RWPE2 (cell line): Measurements from ENCODE around the gene CWF19L2.

Experiments
- ATAC-seq: fragments of 200-7000 bp; cut with Tn5 transposase; 3 replicates; pipeline ENCODE4 v1.9.1; 2021; ENCODE audit warnings: low read depth
- DNase-seq: peaks from one replicate; pipeline ENCODE4 v3.0.0-alpha.2; 2020; ENCODE audit warnings: low spot score
- H3K27ac ChIP-seq: fragments of 450-650 bp; 2 replicates; pipeline ENCODE4 v1.5.1; 2017; ENCODE audit warnings: mild to moderate bottlenecking; ENCODE audit not compliant: poor library complexity, severe bottlenecking
- H3K27me3 ChIP-seq: fragments of 250-450 bp; sonication (Bioruptor Pico); 2 replicates; pipeline ENCODE4 v1.5.1; 2021; ENCODE audit warnings: mild to moderate bottlenecking, moderate library complexity; ENCODE audit not compliant: insufficient read depth, poor library complexity, severe bottlenecking
- H3K36me3 ChIP-seq: fragments of 250-450 bp; sonication (Bioruptor Pico); 2 replicates; pipeline ENCODE4 v1.5.1; 2020; ENCODE audit warnings: low read depth, mild to moderate bottlenecking, moderate library complexity
- H3K4me1 ChIP-seq: fragments of 250-450 bp; sonication (Bioruptor Pico); 2 replicates; pipeline ENCODE4 v1.5.1; 2021; ENCODE audit warnings: mild to moderate bottlenecking, moderate library complexity; ENCODE audit not compliant: insufficient read depth, poor library complexity, severe bottlenecking
- H3K4me3 ChIP-seq: fragments of 250-450 bp; sonication (Bioruptor Pico); 2 replicates; pipeline ENCODE4 v1.5.1; 2021; ENCODE audit warnings: mild to moderate bottlenecking, moderate library complexity; ENCODE audit not compliant: severe bottlenecking
- H3K9me3 ChIP-seq: fragments of 250-450 bp; sonication (Bioruptor Pico); 2 replicates; pipeline ENCODE4 v1.5.1; 2021; ENCODE audit warnings: mild to moderate bottlenecking, moderate library complexity; ENCODE audit not compliant: severe bottlenecking
- CTCF ChIP-seq: fragments of 450-650 bp; IDR thresholded peaks from one replicate; pipeline ENCODE4 v1.5.1; 2017; ENCODE audit warnings: mild to moderate bottlenecking, moderate library complexity; ENCODE audit not compliant: poor library complexity, severe bottlenecking

The CWF19L2 gene

GRCh38 chr11:107496011-107496410 lies 38.4 kb upstream of the CWF19L2 start:
- ATAC-seq (peak; percentile 48; the same call in 1 of the 3 replicates), DNase-seq (no peak)
- no peaks in the 10 kb centered on the region for H3K9me3 ChIP-seq
- peak overlapping the region; percentile 31 for H3K27ac ChIP-seq
- no peaks in the 10 kb centered on the region for H3K27me3 ChIP-seq
- no peak overlapping the region for H3K4me3 ChIP-seq
- no peak for TF ChIP-seq CTCF
- H3K4me1 ChIP-seq, result peaks cover 24% of the 10 kb centered on the region
- H3K36me3 ChIP-seq, result no peaks in the 10 kb centered on the region

GRCh38 chr11:107494055-107494454 lies 36.4 kb upstream of the CWF19L2 start:
- no peak for TF ChIP-seq CTCF
- Histone ChIP-seq H3K4me1 (peaks cover 24% of the 10 kb centered on the region), H3K27me3 (no peaks in the 10 kb centered on the region), H3K27ac (peak overlapping the region; percentile 60), H3K36me3 (no peaks in the 10 kb centered on the region), H3K9me3 (no peaks in the 10 kb centered on the region), H3K4me3 (no peak overlapping the region)
- ATAC-seq (no peak), DNase-seq (no peak)

- ATAC-seq (peak; percentile 96), DNase-seq (peak; percentile 67)
- no peak overlapping the region for H3K4me3 ChIP-seq
- no peaks in the 10 kb centered on the region for H3K27me3 ChIP-seq
- TF ChIP-seq CTCF, result no peak
- no peaks in the 10 kb centered on the region for H3K9me3 ChIP-seq
- H3K36me3 ChIP-seq, result no peaks in the 10 kb centered on the region
- H3K4me1 ChIP-seq, result peaks cover 24% of the 10 kb centered on the region
- H3K27ac ChIP-seq, result peak overlapping the region; percentile 60
Observed at GRCh38 chr11:107493117-107493516, 35.5 kb upstream of the CWF19L2 start.

- DNase-seq (no peak), ATAC-seq (no peak)
- Histone ChIP-seq H3K9me3 (no peaks in the 10 kb centered on the region), H3K36me3 (no peaks in the 10 kb centered on the region), H3K27me3 (no peaks in the 10 kb centered on the region), H3K27ac (no peak overlapping the region), H3K4me1 (peaks cover 19% of the 10 kb centered on the region), H3K4me3 (no peak overlapping the region)
- TF ChIP-seq CTCF, result no peak
Observed at GRCh38 chr11:107490836-107491235, 33.2 kb upstream of the CWF19L2 start.

GRCh38 chr11:107482234-107482633 lies 24.6 kb upstream of the CWF19L2 start:
- H3K4me3 ChIP-seq, result no peak overlapping the region
- no peaks in the 10 kb centered on the region for H3K36me3 ChIP-seq
- no peak overlapping the region for H3K27ac ChIP-seq
- DNase-seq, result no peak
- no peaks in the 10 kb centered on the region for H3K4me1 ChIP-seq
- no peak for TF ChIP-seq CTCF
- no peaks in the 10 kb centered on the region for H3K27me3 ChIP-seq
- no peaks in the 10 kb centered on the region for H3K9me3 ChIP-seq
- no peak for ATAC-seq
